Mammary epithelial cell (primary cell): ENCODE results near the gene LIN37.

Experiments
- CTCF ChIP-seq, 2 donors: IDR thresholded peaks in 1 of 2; conservative IDR thresholded peaks in 1 of 2; 2 replicates each; pipeline ENCODE4 v1.5.1; 2011 to 2012; ENCODE audit warnings: inconsistent platforms in 2 of 2, low read length in 2 of 2, mild to moderate bottlenecking in 2 of 2, control low read depth in 1 of 2, low read depth in 1 of 2; ENCODE audit not compliant: insufficient read depth in 1 of 2; ENCODE audit errors: extremely low read depth in 1 of 2
- EZH2 ChIP-seq: IDR thresholded peaks from 2 replicates; pipeline ENCODE4 v1.6.1; 2012; ENCODE audit warnings: low read length, inconsistent platforms, borderline replicate concordance

- no peak for TF ChIP-seq CTCF (conservative IDR thresholded peaks at IDR 0.05 in 1 of 2, IDR thresholded peaks at IDR 0.05 in 1 of 2; ENCODE audit: extremely low read depth in 1 of 2, insufficient read depth in 1 of 2, low read depth in 1 of 2, low read length in 2 of 2)
- TF ChIP-seq EZH2: no peak
Observed at GRCh38 chr19:35733180-35734125, 14.9 kb upstream of the LIN37 start.
